Astrocyte (in vitro differentiated cells and primary cell): ENCODE data around the gene LYST.

Experiments
- CTCF ChIP-seq: IDR thresholded peaks from 2 replicates; pipeline ENCODE4 v1.5.1; 2011; ENCODE audit warnings: low read depth, mild to moderate bottlenecking, inconsistent platforms, low read length, moderate library complexity; ENCODE audit not compliant: insufficient read depth
- EZH2 ChIP-seq: IDR thresholded peaks from 2 replicates; pipeline ENCODE4 v1.6.1; 2012; ENCODE audit warnings: mild to moderate bottlenecking, low read length, inconsistent platforms; ENCODE audit not compliant: insufficient read depth

- TF ChIP-seq CTCF, result no peak
- TF ChIP-seq EZH2, result no peak
Measured at GRCh38 chr1:235809688-235810397, 56.9 kb downstream of the LYST start.
